Activated CD8-positive, alpha-beta T cell treated with anti-CD3 and anti-CD28 coated beads for 36 hours (primary cell): ENCODE results near the gene SH3BP4. TPM values are rescaled to one million over a fixed set of nuclear protein-coding genes. Genes with fewer than 3 reads are reported as not detected.

Source experiments
- ATAC-seq: fragments of 200-7000 bp; cut with Tn5 transposase; one replicate; pipeline ENCODE4 v1.10.0; 2021; ENCODE audit warnings: mild to moderate bottlenecking, moderate library complexity
- CTCF ChIA-PET: fragments of 350-600 bp; sonication (Branson Sonifier 250); formaldehyde crosslinking; loops from one replicate; lab custom pipeline; 2021; ENCODE audit warnings: antibody characterized with exemption; lab: Charles Lee
- POLR2A ChIA-PET: fragments of 350-600 bp; sonication (Branson Sonifier 250); formaldehyde crosslinking; loops from one replicate; lab custom pipeline; 2021; ENCODE audit warnings: antibody characterized with exemption; lab: Charles Lee
- DNase-seq: peaks from one replicate; pipeline ENCODE4 v3.0.0-alpha.2; 2020
- H3K27ac Mint-ChIP-seq: one replicate; pipeline ENCODE4 v1.8.0; 2021; ENCODE audit warnings: mild to moderate bottlenecking, mixed read lengths
- H3K27me3 Mint-ChIP-seq: one replicate; pipeline ENCODE4 v1.8.0; 2021; ENCODE audit warnings: mixed read lengths
- H3K36me3 Mint-ChIP-seq: one replicate; pipeline ENCODE4 v1.8.0; 2021; ENCODE audit warnings: low read depth, mixed read lengths
- H3K4me1 Mint-ChIP-seq: one replicate; pipeline ENCODE4 v1.8.0; 2021; ENCODE audit warnings: low read depth, mixed read lengths
- H3K4me3 Mint-ChIP-seq: one replicate; pipeline ENCODE4 v1.8.0; 2021; ENCODE audit warnings: mild to moderate bottlenecking, moderate library complexity, mixed read lengths
- H3K9me3 Mint-ChIP-seq: one replicate; pipeline ENCODE4 v1.8.0; 2021; ENCODE audit warnings: mixed read lengths
- CTCF ChIP-seq: fragments of 200-600 bp; IDR thresholded peaks from one replicate; pipeline ENCODE4 v1.8.0; 2022; ENCODE audit warnings: antibody characterized with exemption, mild to moderate bottlenecking
- intact Hi-C: fragments of 100-400 bp; cut with micrococcal nuclease; formaldehyde crosslinking; loops from one replicate; pipeline ENCODE4 v1.10.0; 2022
- total RNA-seq, 2 experiments: library from RNA; stranded (reverse); gene quantifications; one replicate each; pipeline ENCODE4 v1.2.3, GENCODE V29; 2021

Gene SH3BP4
- total RNA-seq, 2 experiments from 2014 or later, result 0.14 to 0.54 TPM

- H3K9me3 Mint-ChIP-seq, result no peaks in the 10 kb centered on the region
- no peak overlapping the region for H3K4me3 Mint-ChIP-seq
- intact Hi-C loops, result no loop called here
- POLR2A ChIA-PET, result no interaction called here
- DNase-seq (no peak), ATAC-seq (no peak)
- no peaks in the 10 kb centered on the region for H3K4me1 Mint-ChIP-seq
- H3K27ac Mint-ChIP-seq, result no peak overlapping the region
- H3K36me3 Mint-ChIP-seq, result no peaks in the 10 kb centered on the region
- H3K27me3 Mint-ChIP-seq, result no peaks in the 10 kb centered on the region
- TF ChIP-seq CTCF, result no peak
- CTCF ChIA-PET, result no interaction called here
Observed at GRCh38 chr2:234932591-234933168, 19.1 kb upstream of the SH3BP4 start.

DNA sequence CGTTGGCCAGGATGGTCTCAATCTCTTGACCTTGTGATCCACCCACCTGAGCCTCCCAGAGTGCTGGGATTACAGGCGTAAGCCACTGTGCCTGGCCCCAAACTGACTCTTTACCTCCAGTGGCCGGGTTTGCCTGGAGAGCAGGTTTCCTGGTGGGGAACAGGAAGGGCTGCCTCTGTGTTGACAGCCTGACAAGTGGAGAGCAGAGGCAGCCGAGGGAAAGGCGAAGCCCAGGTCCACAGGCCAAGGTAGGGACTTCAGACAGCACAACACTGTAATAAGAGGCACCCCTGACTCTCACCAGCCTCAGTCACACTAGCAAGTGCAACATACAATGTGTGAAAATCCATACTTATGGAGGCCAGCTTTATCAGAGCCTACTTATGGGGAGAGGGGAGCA, 16.5 kb upstream of the SH3BP4 start:
- CTCF ChIA-PET, result no interaction called here
- intact Hi-C loops, result no loop called here
- Mint-ChIP-seq H3K9me3 (no peaks in the 10 kb centered on the region), H3K27me3 (no peaks in the 10 kb centered on the region), H3K4me1 (no peaks in the 10 kb centered on the region), H3K27ac (no peak overlapping the region), H3K36me3 (no peaks in the 10 kb centered on the region), H3K4me3 (no peak overlapping the region)
- no peak for ATAC-seq
- POLR2A ChIA-PET, result no interaction called here
- DNase-seq, result no peak
- TF ChIP-seq CTCF, result no peak

DNA sequence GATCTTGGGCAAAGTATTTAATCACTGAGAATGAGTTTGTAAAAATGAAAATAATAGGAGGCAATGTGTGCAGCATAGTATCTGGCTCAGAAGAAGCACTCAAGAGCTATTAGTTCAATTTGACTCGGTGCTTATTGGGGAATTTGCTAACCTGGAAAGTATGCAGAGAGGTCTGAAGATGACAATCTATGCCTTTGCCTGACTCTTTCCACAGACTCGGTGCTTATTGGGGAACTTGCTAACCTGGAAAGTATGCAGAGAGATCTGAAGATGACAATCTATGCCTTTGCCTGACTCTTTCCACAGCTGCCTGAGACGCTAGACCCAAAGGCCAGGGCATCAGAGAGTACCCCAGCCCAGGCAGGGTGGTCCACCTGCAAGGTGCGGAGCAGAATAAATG, 12.2 kb upstream of the SH3BP4 start:
- DNase-seq (no peak), ATAC-seq (no peak)
- Mint-ChIP-seq H3K27me3 (peaks cover 7% of the 10 kb centered on the region), H3K27ac (no peak overlapping the region), H3K4me1 (no peaks in the 10 kb centered on the region), H3K9me3 (peaks cover 7% of the 10 kb centered on the region), H3K4me3 (no peak overlapping the region), H3K36me3 (no peaks in the 10 kb centered on the region)
- intact Hi-C loops, result no loop called here
- ChIA-PET CTCF (no interaction called here), POLR2A (no interaction called here)
- no peak for TF ChIP-seq CTCF

DNA sequence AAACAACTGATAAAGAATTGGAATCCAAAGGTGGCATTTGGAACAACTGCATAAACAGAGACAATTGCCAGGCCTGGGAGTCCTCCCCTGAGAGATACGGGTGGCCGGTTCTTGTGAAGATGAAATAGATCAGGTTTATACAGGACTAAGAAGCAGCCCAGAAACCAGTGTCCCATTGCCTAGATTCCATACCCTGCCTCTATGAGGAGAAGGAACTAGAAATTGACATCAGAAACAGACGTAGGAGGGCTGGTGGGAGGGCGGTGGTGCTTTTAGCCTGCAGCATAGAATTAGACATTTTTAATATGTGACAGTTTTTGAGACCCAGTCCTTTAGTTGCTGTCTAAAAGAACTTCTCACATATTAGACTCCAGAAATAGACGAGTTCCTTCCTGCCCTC, 11.8 kb upstream of the SH3BP4 start:
- Mint-ChIP-seq H3K27me3 (peaks cover 8% of the 10 kb centered on the region), H3K4me3 (no peak overlapping the region), H3K36me3 (no peaks in the 10 kb centered on the region), H3K9me3 (peaks cover 7% of the 10 kb centered on the region), H3K4me1 (no peaks in the 10 kb centered on the region), H3K27ac (no peak overlapping the region)
- intact Hi-C loops, result no loop called here
- TF ChIP-seq CTCF, result no peak
- ChIA-PET POLR2A (no interaction called here), CTCF (no interaction called here)
- DNase-seq (no peak), ATAC-seq (no peak)

- no peak for TF ChIP-seq CTCF
- ChIA-PET CTCF (no interaction called here), POLR2A (no interaction called here)
- Mint-ChIP-seq H3K9me3 (peaks cover 7% of the 10 kb centered on the region), H3K36me3 (no peaks in the 10 kb centered on the region), H3K4me1 (no peaks in the 10 kb centered on the region), H3K27ac (no peak overlapping the region), H3K27me3 (peaks cover 8% of the 10 kb centered on the region), H3K4me3 (no peak overlapping the region)
- ATAC-seq (no peak), DNase-seq (no peak)
- intact Hi-C loops, result no loop called here
Observed at GRCh38 chr2:234940527-234940926, 11.3 kb upstream of the SH3BP4 start.
